Peyer's patch (tissue), 4 donors: Measurements from ENCODE around the gene AGER.

Experiments used
- POLR2A ChIP-seq, 2 donors: fragments of 450-650 bp; IDR thresholded peaks; one replicate each; pipeline ENCODE4 v1.5.1; 2017; ENCODE audit warnings: antibody characterized with exemption in 2 of 2, mild to moderate bottlenecking in 2 of 2, moderate library complexity in 2 of 2
- TF ChIP-seq, protein P1 (sequence below), 6 experiments: fragments of 450-650 bp in 4 of 6; fragments of 200-600 bp in 2 of 6; sonication (generic) in 1 of 6; IDR thresholded peaks; one replicate each; pipeline ENCODE4 v1.5.1; 2017 to 2019; ENCODE audit warnings: antibody characterized with exemption in 6 of 6, mild to moderate bottlenecking in 3 of 6, moderate library complexity in 1 of 6

DNA sequence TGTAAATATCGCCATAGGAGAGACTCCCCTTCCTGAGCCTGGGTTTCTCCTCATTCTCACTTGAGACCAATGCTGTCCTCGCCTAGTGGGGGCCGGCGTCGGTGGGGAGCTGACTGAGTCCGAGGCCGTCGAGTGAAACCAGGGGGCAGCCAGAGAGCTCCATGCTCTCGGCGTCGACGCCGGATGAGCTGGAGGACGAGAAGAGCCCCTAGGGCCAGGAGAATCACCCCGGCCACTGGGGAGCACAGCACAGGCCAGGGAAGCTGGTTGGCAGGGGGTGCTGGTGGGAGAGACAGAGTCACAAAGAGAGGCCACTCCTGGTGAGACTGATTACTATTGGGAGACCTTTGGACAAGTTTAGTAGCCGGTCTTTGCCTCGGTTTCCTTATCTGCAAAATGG, 14.8 kb upstream of the AGER start:
- TF ChIP-seq, protein P1, sequence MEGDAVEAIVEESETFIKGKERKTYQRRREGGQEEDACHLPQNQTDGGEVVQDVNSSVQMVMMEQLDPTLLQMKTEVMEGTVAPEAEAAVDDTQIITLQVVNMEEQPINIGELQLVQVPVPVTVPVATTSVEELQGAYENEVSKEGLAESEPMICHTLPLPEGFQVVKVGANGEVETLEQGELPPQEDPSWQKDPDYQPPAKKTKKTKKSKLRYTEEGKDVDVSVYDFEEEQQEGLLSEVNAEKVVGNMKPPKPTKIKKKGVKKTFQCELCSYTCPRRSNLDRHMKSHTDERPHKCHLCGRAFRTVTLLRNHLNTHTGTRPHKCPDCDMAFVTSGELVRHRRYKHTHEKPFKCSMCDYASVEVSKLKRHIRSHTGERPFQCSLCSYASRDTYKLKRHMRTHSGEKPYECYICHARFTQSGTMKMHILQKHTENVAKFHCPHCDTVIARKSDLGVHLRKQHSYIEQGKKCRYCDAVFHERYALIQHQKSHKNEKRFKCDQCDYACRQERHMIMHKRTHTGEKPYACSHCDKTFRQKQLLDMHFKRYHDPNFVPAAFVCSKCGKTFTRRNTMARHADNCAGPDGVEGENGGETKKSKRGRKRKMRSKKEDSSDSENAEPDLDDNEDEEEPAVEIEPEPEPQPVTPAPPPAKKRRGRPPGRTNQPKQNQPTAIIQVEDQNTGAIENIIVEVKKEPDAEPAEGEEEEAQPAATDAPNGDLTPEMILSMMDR (IDR thresholded peaks at IDR 0.05), result no peak
- no peak for TF ChIP-seq POLR2A (IDR thresholded peaks at IDR 0.05)
